NCI-H774 (cell line): ENCODE results near the gene TIGD1.
A peak's percentile ranks its signal among the peaks of the same experiment; 100 is the strongest.

ENCODE experiments used
- DNase-seq: peaks from one replicate; lab custom pipeline; 2025; lab: John Stamatoyannopoulos, UW

Gene TIGD1

DNA sequence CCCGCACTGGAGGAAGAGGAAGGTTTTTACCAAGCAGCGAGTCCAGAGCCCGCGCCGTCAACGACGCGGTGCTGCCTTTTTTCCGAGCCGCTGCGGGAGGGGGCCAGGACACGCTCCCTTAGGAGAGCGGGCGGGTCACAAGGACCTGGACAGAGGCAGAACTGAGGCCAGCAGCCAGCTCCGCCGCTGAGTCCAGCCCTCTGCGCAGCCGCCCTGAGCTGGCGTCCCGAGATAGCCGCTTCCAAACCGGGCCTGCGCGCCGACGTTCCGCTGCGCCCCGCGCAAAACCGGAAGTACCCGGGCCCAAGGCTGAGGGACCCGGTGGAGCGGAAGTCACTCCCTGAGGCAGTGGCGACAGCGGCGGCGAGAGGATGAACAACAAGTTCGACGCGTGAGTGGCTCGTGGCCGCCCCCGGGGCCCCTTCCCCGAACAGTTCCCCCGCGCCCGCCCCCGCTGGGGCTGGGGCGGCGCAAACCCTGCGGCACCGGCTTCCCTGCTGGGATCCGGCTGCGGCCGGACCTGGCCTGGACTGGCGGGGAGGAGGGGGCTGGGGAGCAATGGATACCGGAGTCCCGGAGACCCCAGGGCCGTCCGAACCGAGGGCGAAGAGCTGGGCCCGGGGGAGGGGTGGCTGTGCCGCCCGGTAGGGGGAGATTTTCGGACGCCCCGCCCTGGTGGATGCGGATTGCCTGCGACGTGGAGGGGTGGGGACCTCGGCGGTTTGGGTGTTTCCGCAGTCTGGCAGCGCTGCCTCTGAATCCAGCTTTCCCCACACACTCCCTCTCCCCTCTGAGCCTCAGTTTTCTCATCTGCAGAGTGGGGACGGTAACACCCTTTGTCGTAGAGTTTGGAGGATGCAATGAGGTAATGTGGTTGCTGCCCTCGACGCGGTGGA lies at the start of gene TIGD1, which contains the start of gene EIF4E2:
TIGD1 (minus strand) TSS at position 204 of the 896 bp plus-strand sequence. CDS start 675 bp downstream, outside the sequence.
EIF4E2 (plus strand) TSS at position 336 of the 896 bp plus-strand sequence; CDS start at position 372, 36 bp downstream.
- DNase-seq = peak; percentile 90

DNA sequence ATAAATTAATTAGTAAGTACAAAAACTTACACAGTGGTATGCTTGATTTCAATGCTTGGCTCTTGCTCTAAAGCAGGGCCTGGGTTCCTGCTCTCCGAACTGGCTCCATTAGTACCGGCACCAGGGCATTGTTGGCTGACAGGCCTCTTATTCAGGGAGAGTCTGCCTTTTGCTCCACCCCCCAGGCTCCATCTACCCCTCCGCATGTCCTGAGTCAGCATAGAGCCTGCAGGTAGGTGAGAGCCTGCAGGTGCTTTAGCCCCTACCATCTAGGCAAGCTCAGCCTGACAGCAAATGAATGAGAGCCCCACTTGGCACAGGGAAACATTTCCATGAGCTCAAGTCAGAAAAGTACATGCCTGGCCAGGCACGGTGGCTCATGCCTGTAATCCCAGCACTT lies 47.9 kb upstream of the TIGD1 start:
- no peak for DNase-seq

DNA sequence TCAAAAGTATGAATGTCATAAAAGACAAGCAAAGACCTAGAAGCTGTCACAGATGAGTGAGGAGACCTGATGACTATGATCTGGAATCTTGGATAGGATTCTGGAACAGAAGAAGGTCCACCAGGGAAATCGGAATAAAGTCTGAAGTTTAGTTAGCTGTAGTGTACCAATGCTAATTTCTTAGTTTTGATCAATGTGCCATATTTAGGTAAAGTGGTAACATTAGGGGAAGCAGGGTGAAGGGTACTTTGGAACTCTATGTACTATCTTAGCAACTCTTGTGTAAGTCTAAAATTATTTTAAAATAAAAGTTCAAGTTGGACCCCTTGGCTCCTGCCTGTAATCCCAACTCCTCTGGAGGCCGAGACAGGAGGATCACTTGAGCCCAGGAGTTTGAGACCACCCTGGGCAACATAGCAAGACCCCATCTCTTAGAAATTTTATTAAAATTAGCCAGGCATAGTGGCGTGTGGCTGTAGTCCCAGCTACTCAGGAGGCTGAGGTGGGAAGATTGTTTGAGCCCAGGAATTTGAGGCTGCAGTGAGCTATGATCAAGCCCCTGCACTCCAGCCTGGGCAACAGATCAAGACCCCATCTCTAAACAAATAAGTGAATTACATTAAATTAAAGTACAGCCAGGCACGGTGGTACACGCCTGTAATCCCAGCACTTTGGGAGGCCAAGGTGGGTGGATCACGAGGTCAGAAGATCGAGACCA lies 47.2 kb upstream of the TIGD1 start:
- DNase-seq = no peak

GRCh38 chr2:232593982-232594381 lies 43.6 kb upstream of the TIGD1 start:
- no peak for DNase-seq

GRCh38 chr2:232592772-232593395 lies 42.5 kb upstream of the TIGD1 start:
- DNase-seq = no peak

DNA sequence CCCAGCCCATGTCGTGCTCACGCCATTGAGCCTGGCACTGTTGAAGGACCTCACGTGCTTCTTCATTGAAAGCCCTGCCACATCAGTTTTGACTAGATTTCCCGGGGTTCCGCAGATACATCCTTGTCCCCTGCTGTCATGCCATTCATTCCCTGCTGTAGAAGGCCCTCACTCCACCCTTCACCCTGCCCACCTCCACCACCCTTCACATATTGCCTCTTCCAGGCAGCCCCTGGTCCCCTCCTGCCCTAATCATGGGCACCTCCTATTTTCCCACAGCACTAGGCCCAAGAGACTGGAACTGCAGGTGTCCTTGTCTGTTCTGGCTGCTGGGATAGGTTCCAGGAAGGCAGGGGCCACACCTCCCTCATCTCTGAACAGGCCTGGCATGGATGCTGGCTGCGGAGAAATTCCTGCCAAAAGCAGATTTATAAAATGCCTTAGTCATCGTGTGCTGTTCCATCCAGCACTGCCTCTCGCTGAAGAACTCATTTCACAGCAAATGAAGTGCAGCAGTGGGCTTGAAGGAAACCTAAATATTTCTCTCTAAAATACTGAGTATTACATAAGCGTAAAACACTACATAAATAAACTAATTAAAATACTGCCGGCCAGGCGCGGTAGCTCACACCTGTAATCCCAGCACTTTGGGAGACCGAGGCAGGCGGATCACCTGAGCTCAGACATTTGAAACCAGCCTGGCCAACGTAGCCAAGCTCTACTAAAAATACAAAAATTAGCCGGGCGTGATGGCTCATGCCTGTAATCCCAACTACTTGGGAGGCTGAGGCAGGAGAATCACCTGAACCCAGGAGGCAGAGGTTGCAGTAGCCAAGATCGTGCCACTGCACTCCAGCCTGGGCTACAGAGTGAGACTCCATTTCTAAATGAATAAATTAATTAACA lies 38.6 kb upstream of the TIGD1 start:
- DNase-seq = no peak

DNA sequence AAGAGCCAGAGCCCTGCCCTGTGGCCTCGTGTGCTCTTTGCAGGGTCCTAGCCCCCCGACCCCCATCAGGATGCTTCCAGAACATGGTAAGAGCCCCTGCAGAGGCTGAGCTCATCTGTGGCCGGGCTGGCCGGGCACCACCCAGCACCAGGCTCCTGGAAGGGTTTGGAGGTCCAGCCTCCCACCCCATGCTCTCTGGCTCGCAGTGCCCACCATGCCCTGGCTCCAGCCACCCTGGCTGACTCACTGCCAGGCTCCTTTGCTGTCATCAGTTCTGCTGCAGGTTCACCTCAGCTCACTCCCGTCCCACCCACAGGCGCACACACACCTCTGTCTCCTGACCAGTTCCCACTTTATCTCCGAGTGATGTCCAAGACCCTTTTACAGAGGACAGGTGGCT lies 37.7 kb upstream of the TIGD1 start:
- no peak for DNase-seq

DNA sequence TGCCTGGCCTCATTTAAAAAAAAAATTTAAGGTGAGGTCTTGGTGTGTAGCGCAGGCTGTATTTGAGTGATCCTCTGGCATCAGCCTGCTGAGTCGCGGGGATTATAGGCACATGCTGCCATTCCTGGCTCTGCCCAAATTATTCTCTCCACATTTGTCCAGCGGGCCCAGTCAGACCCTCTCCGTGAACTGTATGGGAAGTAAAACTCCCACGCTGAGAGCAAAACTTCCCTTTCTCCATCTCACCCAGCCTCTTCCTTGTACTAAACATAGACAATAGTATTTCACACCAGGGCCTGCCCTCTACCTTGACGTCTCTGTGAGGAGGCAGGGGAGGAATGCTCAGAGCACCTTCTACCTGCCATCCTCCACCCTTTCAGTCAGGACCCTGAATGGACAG lies 37.2 kb upstream of the TIGD1 start:
- DNase-seq = no peak

DNA sequence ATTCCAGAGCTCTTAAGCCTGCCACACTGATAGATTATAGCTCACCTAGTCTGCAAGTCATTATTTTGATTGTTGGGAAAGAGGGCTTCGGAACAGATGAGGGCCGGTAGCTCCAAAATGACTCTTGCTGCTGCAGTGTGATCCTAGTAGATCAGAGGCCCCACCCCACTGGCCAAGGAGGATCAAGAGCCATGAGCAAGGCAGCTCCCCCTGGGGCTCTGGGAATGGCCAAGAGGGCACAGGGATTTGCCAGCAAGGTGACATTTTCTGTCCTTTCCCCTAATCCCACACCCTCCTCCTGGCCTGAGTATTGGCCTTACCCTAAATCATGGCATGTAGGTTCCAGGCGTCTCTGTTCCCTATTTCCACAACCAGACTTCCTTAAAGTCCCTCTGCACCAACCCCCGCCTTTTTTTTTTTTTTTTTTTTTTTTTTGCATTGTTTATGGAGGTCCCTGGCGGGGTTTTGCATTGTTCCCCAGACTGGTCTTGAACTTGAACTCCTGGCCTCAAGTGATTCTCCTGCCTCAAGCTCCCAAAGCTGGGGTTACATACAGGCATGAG lies 36.7 kb upstream of the TIGD1 start:
- no peak for DNase-seq

- no peak for DNase-seq
Observed at GRCh38 chr2:232584238-232584637, 33.9 kb upstream of the TIGD1 start.

- DNase-seq = no peak
Observed at GRCh38 chr2:232581725-232582124, 31.4 kb upstream of the TIGD1 start.

DNA sequence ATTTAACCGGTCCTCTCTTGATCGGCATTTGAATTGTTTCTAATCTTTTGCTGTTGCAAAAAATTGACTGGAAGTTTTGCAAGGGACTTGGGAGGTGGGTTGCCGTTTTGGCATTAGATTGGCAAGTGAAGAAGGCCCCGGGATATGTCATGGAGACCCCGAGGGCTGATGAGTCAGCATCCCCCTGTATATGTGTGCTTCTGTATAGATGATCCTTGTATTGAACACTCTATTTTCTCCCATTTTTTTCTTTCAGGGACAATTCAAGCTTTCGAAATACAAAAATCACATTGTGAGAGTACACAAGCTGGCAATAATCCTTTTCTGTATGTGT lies 30.3 kb upstream of the TIGD1 start:
- DNase-seq = no peak

GRCh38 chr2:232578626-232579025 lies 28.3 kb upstream of the TIGD1 start:
- no peak for DNase-seq

GRCh38 chr2:232577841-232578240 lies 27.5 kb upstream of the TIGD1 start:
- DNase-seq = no peak

DNA sequence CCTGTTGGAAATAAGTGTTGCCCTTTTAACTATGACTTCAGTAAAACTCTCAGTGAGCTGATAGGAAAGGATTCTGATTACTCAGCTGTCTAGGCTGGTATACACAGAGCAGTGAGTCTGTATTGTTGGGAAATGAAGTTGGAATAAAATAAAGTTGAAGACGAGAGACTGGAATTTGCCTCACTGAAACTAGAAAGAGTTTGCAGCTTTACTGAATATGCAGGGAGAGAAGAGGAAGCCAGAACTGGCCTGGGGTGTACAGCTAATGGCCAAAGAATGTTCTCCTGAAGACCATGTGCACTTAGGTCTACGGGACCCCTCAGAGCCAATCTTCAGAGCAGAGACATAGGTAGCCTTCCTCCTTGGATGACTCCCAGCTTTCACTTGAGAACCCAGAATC lies 26.6 kb upstream of the TIGD1 start:
- DNase-seq = no peak

GRCh38 chr2:232575404-232575746 lies 25.0 kb upstream of the TIGD1 start:
- no peak for DNase-seq

DNA sequence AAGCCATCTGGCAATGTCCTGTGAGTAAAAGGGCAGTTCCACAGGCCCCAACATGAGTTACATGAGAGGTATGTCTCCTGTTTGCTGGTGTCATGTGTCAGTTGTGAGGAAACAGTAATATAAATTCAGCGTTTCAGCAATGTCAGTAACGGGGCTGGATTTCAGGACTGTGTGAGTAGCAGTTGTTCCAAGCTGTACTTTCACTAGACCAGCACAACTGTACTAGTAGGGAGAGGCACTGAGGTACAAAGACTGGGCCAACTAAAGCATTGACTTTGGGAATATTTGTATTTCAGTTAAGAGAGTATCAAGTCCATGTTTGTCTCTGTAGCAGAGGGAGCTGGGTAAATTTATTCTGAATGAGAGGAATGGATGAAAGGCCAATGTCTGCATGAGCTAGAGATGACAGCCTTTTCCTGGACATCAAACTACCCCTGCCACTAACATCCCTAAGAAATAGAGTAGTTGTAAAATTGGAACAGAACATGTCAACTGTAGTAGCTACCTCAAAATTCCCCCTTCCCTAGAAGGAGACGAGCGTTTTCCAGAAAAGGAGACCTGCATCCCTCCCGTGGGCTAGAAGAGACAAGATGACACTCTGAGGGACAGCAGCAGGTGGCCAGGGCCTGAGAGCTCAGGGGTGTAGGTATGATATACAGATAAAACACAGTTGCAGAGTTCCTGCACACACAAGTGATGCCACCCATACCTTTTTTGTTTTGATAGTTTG lies 24.5 kb upstream of the TIGD1 start:
- no peak for DNase-seq

GRCh38 chr2:232573771-232574435 lies 23.5 kb upstream of the TIGD1 start:
- no peak for DNase-seq

- DNase-seq = no peak
Observed at GRCh38 chr2:232573042-232573441, 22.7 kb upstream of the TIGD1 start.

DNA sequence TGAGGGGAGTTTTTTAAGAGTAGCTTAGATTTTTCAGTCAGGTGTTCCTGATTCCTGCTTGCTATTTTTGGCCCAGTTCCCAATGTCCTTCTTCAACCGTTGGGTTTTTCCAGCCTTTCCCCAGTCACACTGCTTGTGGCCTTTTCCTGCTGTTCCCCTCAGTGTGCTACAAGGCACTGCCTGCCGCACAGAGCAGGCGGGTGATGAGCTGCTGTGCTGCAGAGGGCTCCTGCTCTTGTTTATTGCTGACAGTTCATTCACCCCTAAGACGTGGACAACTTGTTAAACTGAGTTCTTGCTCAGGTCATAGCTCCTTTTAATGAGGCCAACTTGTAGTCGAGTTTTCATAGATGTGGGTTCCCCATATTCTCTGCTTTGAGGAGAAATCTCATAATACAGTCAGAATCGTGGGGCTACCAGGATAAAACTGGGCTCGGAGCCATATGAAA lies 20.7 kb upstream of the TIGD1 start:
- DNase-seq = no peak
